ENCODE data around the gene CD274. TPM values are rescaled to one million over a fixed set of nuclear protein-coding genes. Genes with fewer than 3 reads are reported as not detected.

Gene CD274
- total RNA-seq, 1 experiment from 2014 or later = 2.5 TPM

GRCh38 chr9:5452286-5452609 lies 1.9 kb downstream of the CD274 start:
- Histone ChIP-seq H3K36me3 (ENCODE audit: control insufficient read depth in 1 of 2, insufficient read depth in 2 of 2, low read length in 2 of 2) (no peaks in the 10 kb centered on the region), H3K4me3 (replicated peaks in 1 of 2; ENCODE audit: low read depth in 1 of 2, low read length in 2 of 2) (no peak overlapping the region), H3K9me2 (ENCODE audit: insufficient read depth) (no peaks in the 10 kb centered on the region), H3K9ac (ENCODE audit: low read length) (no peak overlapping the region), H3K27me3 (ENCODE audit: insufficient read depth, low read length) (no peaks in the 10 kb centered on the region), H3K4me1 (ENCODE audit: control insufficient read depth in 1 of 2, insufficient read depth in 2 of 2, low read length in 2 of 2) (peaks cover 0 to 29% of the 10 kb centered on the region in 2 experiments; a peak in 3 of 4 replicates), H3K27ac (ENCODE audit: low read depth, low read length) (no peak overlapping the region), H4K20me1 (ENCODE audit: insufficient read depth) (no peaks in the 10 kb centered on the region), H3K79me2 (ENCODE audit: insufficient read depth, low read length) (no peaks in the 10 kb centered on the region), H2AFZ (ENCODE audit: low read depth, low read length, poor library complexity, severe bottlenecking) (no peak overlapping the region), H3K4me2 (ENCODE audit: low read length) (no peak overlapping the region), H3K9me3 (ENCODE audit: control insufficient read depth in 1 of 2, insufficient read depth in 1 of 2, low read depth in 1 of 2, low read length in 2 of 2) (no peaks in the 10 kb centered on the region)
- ATAC-seq = no peak
- no TSS peak for BruUV-seq (replicated peaks)
- DNase-seq (ENCODE audit: low read depth, low spot score) = no peak
- ChIA-PET RAD21 (ENCODE audit: low non-redundant PET in 1 of 2, low total read pairs in 2 of 2, uncharacterized antibody in 2 of 2, unreplicated experiment in 2 of 2) (no interaction called here), CTCF (no interaction called here), POLR2A (no interaction called here)
- intact Hi-C loops (cut with micrococcal nuclease) = loop anchor here (5.0 to 10.0 kb wide), 3 partner anchors 60 to 263 kb away; partner anchors contain the start of gene PDCD1LG2
- TF ChIP-seq ZBTB33 (IDR thresholded peaks at IDR 0.05; ENCODE audit: extremely low read depth, insufficient replicate concordance, low read length) (no peak), EZH2 (IDR thresholded peaks at IDR 0.05) (no peak), FOSL1 (IDR thresholded peaks at IDR 0.05; ENCODE audit: low read depth) (no peak), SIN3A (IDR thresholded peaks at IDR 0.05; ENCODE audit: low read depth) (no peak), EGR1 (IDR thresholded peaks at IDR 0.05; ENCODE audit: low read depth) (no peak), REST (IDR thresholded peaks at IDR 0.05; ENCODE audit: low read depth) (no peak), SP1 (IDR thresholded peaks at IDR 0.05; ENCODE audit: low read depth) (no peak), CBX3 (IDR thresholded peaks at IDR 0.05; ENCODE audit: low read depth) (no peak), SRF (IDR thresholded peaks at IDR 0.05; ENCODE audit: low read depth) (no peak), CEBPB (IDR thresholded peaks at IDR 0.05; ENCODE audit: low read depth) (no peak), YY1 (IDR thresholded peaks at IDR 0.05; ENCODE audit: extremely low read depth, insufficient replicate concordance, low read depth, low read length) (no peak), EZH2phosphoT487 (IDR thresholded peaks at IDR 0.05; ENCODE audit: borderline replicate concordance) (no peak)
